GM23338 (cell line): ENCODE measurements around the gene TDRD7.

ENCODE experiments used
- CREB1 ChIP-seq: fragments of 250-450 bp; sonication (Bioruptor Pico); IDR thresholded peaks from 2 replicates; pipeline ENCODE4 v1.5.0; 2020; ENCODE audit warnings: low read depth, mild to moderate bottlenecking, moderate library complexity
- CTCF ChIP-seq, 2 experiments: fragments of 200-600 bp in 1 of 2; sonication (generic) in 1 of 2; conservative IDR thresholded peaks; 2 replicates each; pipeline versions ENCODE4 v1.5.1 to v1.6.1; 2016 to 2017; ENCODE audit warnings: antibody characterized with exemption in 2 of 2, low read depth in 2 of 2, mild to moderate bottlenecking in 2 of 2, moderate library complexity in 1 of 2
- EZH2 ChIP-seq: fragments of 200-600 bp; sonication (generic); IDR thresholded peaks from one replicate; pipeline ENCODE4 v1.8.0; 2017; ENCODE audit warnings: antibody characterized with exemption, mild to moderate bottlenecking, low read depth; ENCODE audit not compliant: unreplicated experiment
- EZH2phosphoT487 ChIP-seq: fragments of 200-600 bp; sonication (generic); IDR thresholded peaks from one replicate; pipeline ENCODE4 v1.8.1; 2018; ENCODE audit warnings: antibody characterized with exemption; ENCODE audit not compliant: unreplicated experiment
- REST ChIP-seq: IDR thresholded peaks from one replicate; pipeline ENCODE4 v1.6.1; 2018; ENCODE audit warnings: antibody characterized with exemption; ENCODE audit not compliant: unreplicated experiment
- STAT1 ChIP-seq: IDR thresholded peaks from one replicate; pipeline ENCODE4 v1.6.1; 2016; ENCODE audit warnings: antibody characterized with exemption; ENCODE audit not compliant: unreplicated experiment

- TF ChIP-seq CTCF (conservative IDR thresholded peaks at IDR 0.05; ENCODE audit: low read depth in 2 of 2), result no peak
- TF ChIP-seq REST, result no peak
- no peak for TF ChIP-seq EZH2phosphoT487
- TF ChIP-seq CREB1 (CRISPR knock-in tag), result no peak
- no peak for TF ChIP-seq EZH2
- no peak for TF ChIP-seq STAT1
Measured at GRCh38 chr9:97365634-97366033, 46.3 kb upstream of the TDRD7 start.
